Measurements from ENCODE around the gene KRTAP2-3.
A peak's percentile ranks its signal among the peaks of the same experiment; 100 is the strongest.
"Not testable (repeated sequence)": the region's sequence is repeated elsewhere in the genome, so short reads cannot be mapped to it uniquely, and the experiment has no call there.

KRTAP2-3 gene

DNA sequence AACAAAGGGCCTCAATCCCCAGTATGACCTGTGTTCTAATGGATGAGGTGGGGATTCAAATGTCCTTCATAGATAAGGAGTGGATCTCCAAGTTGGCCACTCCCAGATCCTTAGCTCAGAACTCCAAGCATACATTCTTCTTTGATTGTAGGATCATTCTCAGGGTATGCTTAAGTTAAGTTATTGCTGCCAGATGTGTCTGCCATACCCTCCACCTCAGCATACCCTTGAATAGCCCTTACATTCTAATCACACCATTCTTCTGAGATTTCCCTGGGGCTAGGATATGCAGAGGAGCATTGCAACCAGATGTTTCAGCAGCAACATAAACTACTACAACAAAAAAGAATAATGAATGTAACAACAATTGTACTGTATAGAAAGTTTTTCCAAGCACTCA lies 7.4 kb upstream of the KRTAP2-3 start:
- no peak for DNase-seq (ENCODE audit: low spot score)

DNA sequence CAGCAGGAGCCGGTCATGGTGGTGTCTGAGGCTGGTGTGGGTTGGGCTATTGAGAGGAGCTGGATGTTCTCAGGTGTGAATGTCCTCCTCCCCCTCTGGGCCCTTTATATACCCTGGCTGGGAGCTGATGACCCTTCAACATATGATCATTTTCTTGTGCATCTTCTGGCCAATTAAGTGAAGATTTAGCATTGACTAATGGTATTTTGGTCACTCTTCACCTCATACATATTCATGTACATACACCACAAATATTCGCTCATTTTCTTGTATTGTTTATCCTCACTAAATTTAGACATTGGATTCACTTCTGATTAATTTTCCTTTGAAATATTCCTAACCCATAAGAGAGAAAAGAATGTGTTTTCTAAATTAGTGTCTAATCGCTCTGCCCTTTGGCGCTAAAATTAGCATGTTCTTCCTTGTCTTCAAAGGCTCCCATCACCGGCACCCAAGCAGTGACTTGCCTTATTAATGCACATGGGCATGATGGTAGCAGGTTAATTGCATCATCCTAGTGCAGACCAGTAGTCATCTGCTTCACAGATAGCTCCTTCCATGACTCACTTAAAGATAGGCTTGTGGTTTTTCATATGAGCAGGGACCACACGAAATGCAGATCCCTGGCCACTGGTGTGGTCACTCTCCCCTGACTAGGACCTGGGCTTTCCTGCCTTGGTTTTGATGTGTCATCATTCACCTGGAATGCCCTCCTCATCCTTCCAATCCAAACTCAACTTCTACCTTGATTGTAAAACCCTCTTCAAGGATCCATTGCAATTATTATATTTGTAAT lies 6.1 kb upstream of the KRTAP2-3 start, which contains the start of gene KRTAP2-4:
TSS of gene KRTAP2-4 (minus strand) at position 51 of the 796 bp plus-strand sequence. CDS start at position 17, 34 bp downstream.
- DNase-seq (ENCODE audit: low spot score): peak; percentile 99

DNA sequence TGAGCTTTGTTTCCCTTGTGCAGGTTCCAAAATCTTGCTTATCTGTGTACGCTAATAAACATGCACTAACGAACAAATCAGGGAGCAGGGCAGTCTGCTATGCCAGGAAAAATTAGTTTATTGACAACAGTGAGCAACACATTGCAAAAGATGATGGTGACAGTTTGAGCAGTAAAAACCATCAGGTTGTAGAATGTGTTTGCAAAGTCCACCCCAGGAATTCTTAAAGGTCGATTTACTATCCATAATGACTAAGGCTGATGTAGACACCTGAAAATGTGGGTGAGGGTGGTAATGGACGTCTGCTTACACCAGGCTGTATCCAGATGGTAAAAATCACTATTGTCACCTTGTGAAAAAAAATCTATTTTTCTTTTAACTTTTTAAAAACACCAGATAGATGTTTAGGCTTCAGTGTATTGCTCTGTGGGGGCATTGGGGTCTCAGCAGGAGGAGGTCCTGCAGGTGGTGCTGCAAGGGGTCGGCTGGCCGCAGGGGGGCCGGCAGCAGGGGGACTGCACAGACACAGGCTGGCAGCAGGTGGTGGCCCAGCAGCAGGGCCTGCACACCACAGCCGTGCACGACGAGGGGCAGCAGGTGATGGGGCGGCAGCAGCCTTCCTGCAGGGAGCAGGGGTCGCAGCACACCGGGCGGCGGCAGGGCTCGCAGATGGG lies 5.2 kb upstream of the KRTAP2-3 start:
- DNase-seq (ENCODE audit: low spot score): peak; percentile 56

DNA sequence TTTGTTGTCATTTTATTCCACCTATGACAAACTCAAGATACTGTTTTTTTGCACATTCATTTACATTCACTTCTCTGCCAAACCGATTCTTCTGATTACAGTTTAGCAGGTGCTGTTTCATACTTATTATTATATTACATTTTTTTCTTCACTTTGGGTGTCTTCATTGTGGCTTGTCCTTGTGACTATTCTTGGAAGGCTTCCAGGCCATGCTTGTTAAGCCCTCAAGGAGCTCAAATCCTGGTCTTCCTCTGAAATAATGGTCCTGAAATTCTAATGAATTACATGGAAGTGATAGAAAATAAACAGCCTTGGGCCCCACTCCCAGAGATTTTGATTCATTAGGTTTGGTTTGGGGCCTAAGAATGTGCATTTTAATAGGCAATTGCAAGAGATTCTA lies 4.4 kb upstream of the KRTAP2-3 start:
- no peak for DNase-seq (ENCODE audit: low spot score)

DNA sequence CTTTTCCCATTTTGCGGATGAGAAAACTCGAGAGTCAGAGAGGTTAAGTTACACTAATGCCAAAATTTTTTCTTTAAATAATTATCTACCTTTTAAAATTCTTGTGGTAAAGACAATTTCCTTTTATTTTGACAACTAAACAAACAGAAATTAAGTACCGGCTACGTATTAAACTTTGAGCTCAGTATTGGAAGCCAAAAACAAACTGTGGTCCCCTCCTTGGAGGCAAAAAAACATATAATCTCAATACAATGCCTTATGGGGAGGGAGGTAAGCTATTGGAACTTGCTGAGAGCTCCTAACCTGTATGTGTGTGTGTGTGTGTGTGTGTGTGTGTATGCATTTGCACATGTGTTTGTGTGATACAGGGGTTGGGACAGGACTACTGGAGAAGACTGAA lies 3.5 kb upstream of the KRTAP2-3 start:
- no peak for DNase-seq (ENCODE audit: low spot score)

DNA sequence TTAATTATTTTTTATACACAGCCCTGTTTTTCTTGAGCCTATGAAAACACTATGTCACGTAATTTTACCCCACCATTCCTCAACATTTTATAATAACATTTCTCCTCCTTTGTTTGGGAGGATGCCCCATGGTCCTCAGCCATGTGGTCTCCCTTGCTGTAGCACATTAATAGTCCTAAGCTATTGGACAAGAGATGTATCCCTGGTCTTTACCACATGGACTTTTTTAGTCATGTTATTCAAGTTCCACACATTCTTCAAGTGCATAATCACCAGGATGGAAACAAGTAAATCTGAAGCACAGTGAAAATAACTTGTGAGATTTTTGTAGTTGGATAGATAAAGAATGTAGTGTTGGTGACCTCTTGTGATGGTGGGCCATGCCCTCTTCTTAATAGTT lies 2.0 kb upstream of the KRTAP2-3 start:
- peak; percentile 97 for DNase-seq (ENCODE audit: low spot score)

DNA sequence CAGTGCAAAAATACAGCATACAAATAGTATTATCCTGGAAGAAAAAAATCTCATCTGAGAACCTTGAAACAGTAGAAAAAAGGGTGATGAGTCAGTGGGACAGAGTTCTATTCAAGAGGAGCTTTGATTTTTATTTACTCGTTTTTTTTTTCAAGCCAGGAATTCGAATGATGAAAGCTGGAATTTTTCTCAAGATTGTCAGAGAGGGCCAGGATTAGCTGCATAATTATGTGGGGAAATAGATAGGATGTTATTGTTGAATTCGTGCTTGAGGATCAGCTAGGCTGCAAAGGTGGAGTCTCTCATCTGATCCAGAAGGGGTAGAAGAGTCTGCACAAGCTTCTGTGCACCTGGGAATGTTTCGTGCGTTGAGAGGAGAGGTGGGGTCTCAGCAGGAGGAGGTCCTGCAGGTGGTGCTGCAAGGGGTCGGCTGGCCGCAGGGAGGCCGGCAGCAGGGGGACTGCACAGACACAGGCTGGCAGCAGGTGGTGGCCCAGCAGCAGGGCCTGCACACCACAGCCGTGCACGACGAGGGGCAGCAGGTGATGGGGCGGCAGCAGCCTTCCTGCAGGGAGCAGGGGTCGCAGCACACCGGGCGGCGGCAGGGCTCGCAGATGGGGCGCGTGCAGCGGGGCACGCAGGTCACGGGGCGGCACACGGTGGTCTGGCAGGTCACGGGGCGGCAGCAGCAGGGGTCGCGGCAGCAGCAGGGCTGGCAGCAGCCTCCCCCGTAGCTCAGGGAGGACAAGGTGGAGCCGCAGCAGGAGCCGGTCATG lies 450 bp downstream of the KRTAP2-3 start:
- peak; percentile 85 for DNase-seq (ENCODE audit: low spot score)

DNA sequence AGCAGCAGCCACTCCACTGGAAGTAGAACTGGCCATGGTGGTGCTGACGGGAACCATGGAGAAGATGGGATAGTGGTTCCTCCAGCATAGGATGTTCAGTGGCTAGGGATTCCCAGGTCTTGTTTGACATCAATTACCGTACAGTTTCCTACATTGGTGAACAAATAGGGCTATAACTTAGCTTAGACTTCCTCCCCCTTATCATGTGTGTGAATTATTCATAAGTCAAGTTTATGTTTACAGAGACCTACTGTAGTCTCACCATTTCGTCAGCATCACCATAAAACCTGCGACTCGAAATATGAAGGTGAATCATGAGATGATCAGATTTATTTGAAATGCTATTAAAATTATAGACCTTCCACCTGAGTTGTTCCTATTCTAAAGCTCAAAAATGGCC lies 1.2 kb downstream of the KRTAP2-3 start:
- DNase-seq (ENCODE audit: low spot score): peak; percentile 79

DNA sequence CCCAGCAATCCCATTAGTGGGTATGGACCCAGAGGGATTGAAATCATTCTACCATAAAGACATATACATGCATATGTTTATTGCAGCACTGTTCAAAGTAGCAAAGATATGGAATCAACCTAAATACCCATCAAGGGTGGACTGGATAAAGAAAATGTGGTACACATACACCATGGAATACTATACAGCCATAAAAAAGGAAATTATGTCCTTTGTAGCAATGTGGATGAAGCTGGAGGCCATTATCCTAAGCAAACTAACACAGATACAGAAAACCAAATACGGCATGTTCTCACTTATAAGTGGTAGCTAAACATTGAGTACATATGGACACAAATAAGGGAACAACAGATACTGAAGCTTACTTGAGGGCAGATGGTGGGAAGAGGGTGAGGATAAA lies 2.4 kb downstream of the KRTAP2-3 start:
- no peak for DNase-seq (ENCODE audit: low spot score)

DNA sequence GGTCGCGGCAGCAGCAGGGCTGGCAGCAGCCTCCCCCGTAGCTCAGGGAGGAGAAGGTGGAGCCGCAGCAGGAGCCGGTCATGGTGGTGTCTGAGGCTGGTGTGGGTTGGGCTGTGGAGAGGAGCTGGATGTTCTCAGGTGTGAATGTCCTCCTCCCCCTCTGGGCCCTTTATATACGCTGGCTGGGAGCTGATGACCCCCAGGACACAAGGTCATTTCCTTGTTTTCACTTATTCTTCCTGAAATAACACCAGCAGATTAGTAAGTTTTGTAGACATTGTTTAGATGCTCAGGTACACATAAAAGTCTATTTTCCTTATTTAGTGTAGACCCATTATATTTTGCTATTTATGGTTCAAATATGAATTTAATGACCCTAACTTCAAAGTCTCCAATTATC lies 4.8 kb downstream of the KRTAP2-3 start, which contains the start of gene KRTAP2-2:
TSS of gene KRTAP2-2 (minus strand) at position 101 of the 400 bp plus-strand sequence. CDS start at position 82, 19 bp downstream.
- not testable (repeated sequence) for DNase-seq (ENCODE audit: low spot score)

DNA sequence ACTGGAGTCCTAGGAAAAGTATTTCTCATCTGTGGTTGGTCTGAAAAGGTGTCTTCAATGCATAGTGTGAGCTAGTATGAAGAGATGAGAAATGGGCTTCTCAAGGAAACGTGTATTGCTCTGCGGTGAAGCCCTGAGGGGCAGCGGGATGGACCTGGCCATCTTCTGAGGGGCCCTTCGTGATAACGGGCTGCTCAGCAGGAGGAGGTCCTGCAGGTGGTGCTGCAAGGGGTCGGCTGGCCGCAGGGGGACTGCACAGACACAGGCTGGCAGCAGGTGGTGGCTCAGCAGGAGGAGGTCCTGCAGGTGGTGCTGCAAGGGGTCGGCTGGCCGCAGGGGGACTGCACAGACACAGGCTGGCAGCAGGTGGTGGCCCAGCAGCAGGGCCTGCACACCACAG lies 5.4 kb downstream of the KRTAP2-3 start:
- DNase-seq (ENCODE audit: low spot score): not testable (repeated sequence)

DNA sequence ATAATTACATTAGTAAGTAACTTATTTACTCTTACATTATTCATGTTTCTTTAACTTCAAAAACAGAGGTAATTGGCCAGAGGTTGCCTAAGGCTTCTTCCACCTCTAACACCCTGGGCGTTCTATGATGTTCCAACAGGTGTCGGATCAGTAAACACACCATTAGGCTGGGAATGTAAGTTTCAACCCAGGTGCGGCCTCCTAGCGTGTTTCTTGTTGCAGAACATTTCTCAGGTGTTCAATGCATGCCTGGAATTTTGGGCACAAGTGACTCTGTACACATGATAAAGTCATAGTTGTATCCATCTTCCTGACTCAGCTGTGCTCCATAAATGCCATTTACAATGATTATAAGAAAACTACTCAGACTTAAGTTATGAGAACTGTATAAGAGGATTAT lies 5.9 kb downstream of the KRTAP2-3 start:
- peak; percentile 84 for DNase-seq (ENCODE audit: low spot score)

DNA sequence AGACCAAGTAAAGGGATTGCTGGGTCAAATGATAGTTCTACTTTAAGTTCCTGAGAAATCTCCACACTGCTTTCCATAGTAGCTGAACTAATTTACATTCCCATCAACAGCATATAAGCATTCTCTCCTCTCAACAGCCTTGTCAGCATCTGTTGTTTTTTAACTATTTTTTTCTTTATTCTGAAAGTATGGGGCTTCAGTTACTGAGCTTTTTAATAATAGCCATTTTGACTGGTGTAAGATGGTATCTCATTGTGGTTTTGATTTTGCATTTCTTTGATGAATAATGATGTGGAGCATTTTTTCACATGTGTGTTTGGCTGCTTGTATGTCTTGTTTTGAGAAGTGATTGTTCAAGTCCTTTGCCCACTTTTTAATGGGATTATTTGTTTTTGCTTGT lies 7.3 kb downstream of the KRTAP2-3 start:
- no peak for DNase-seq (ENCODE audit: low spot score)

DNA sequence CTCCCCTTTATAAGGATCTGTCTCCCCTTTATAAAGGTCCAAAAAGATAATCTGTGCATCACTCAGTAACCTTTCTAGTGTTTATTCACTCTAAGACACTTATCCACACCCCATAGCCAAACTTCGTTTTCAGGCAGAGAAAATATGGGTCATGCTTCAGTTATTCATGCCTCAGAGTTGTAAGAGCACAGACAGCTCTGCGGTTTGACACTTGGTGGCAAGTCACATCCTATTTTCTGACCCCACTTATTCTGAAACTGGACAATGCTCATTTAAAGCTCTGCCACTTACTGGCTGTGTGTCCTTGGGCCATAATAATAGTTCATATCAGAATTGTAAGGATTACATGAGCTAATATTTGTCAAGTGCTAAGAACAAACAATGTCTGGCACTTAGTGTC lies 10.8 kb downstream of the KRTAP2-3 start:
- DNase-seq (ENCODE audit: low spot score): peak; percentile 81

DNA sequence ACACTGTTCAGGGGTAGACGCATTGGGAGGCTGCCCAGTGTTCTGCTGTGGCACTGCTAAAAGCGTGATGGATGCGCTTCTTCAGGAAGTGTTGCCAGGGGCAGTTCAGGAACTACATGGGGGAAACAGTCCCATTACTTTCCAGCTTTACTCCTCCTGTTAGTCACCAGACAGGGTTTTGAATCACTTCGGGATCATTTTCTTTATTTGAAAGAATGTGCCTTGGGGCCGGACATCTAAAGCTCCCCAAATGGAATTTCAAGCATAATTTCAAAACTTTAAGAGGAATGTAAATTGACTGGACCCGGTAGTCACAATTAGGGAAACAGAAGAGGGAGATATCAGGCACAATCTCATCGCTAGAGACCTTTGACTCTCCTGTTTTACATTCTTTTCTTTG lies 11.5 kb downstream of the KRTAP2-3 start:
- DNase-seq (ENCODE audit: low spot score): peak; percentile 64

DNA sequence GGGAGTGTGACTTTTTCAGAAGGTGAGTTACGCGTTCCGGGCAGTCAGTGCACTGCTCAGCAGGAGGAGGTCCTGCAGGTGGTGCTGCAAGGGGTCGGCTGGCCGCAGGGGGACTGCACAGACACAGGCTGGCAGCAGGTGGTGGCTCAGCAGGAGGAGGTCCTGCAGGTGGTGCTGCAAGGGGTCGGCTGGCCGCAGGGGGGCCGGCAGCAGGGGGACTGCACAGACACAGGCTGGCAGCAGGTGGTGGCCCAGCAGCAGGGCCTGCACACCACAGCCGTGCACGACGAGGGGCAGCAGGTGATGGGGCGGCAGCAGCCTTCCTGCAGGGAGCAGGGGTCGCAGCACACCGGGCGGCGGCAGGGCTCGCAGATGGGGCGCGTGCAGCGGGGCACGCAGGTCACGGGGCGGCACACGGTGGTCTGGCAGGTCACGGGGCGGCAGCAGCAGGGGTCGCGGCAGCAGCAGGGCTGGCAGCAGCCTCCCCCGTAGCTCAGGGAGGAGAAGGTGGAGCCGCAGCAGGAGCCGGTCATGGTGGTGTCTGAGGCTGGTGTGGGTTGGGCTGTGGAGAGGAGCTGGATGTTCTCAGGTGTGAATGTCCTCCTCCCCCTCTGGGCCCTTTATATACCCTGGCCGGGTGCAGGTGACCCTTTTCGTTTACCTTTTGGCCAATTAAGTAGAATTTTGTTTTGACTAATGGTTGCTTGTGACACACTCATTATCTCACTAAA lies 13.0 kb downstream of the KRTAP2-3 start, which contains the start of gene KRTAP2-1:
TSS of gene KRTAP2-1 (minus strand) at position 582 of the 731 bp plus-strand sequence. CDS start at position 533, 49 bp downstream.
- not testable (repeated sequence) for DNase-seq (ENCODE audit: low spot score)

DNA sequence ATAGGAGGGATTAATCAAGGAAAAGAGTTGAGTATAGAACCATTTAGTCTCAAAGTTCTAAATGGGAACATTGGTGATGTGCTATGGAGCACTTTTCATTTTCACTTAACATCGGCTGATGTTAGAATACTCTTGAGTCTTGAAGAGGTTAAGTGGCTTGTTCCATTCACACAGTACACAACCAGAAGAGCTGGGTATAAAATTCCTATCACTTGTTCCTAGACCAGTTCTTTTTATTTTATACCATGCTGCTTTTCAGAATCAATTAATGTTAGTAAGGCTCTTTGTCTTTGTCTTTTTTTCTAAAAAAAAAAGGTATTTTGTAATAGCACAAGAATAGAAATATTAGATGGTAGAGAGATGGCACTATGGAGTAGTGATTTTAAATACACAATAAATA lies 17.0 kb downstream of the KRTAP2-3 start:
- no peak for DNase-seq (ENCODE audit: low spot score)

DNA sequence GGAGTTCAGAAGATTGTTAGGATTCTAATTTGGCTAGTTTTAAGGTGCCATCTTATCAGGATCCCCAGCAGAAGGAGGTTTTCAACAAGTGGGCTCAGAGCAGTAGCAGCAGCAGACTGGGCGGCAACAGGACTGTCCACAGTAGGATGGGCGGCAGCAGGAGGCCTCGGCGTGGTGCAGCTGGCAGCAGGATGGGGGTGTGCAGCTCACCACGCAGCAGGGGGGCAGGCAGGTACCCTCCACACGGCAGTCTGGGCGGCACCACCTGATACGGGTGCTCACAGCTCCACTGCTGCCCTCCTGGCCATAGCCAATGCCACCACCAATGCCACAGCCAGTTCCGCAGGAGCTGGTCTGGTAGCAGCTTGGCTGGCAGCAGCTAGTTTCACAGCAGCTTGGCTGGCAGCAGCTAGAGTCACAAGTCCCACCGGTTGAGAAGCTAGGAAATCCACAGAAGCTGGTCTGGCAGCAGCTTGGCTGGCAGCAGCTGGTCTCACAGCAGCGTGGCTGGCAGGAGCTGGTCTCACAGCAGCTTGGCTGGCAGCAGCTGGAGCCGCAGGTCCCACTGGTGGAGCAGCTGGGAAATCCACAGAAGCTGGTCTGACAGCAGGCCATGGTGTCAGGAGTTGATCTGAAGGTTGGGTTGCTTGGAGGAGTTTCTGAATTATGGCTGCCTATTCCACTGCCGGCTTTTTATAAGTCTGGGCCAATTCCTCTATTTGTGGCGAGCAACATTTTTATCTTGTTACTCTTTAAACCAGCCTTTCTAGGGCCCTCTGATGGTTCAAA lies 18.9 kb downstream of the KRTAP2-3 start, which contains the start of gene KRTAP1-1:
TSS of gene KRTAP1-1 (minus strand) at position 668 of the 789 bp plus-strand sequence. CDS start at position 615, 53 bp downstream.
- peak; percentile 47 for DNase-seq (ENCODE audit: low spot score)

DNA sequence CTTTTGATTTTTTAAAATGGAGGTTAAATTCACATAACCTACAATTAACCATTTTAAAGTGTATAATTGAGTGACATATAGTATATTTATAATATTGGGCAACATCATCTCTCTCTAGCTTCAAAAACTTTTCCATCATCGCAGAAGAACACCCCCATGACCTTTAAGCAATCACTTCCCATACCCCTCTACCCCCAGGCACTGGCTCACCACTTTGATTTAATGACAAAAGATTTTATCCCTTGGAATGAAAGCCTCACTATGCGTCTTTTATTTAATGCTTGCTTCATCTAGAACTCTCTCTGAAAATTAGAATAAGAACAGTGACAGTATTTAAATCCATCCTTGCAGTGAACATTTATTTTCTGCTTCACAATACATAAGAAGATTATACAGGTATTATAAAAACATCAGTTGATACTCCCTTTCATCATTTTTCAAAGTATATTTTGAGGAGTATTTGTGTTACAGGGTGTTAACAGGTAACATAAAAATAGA lies 22.0 kb downstream of the KRTAP2-3 start:
- DNase-seq (ENCODE audit: low spot score): no peak

DNA sequence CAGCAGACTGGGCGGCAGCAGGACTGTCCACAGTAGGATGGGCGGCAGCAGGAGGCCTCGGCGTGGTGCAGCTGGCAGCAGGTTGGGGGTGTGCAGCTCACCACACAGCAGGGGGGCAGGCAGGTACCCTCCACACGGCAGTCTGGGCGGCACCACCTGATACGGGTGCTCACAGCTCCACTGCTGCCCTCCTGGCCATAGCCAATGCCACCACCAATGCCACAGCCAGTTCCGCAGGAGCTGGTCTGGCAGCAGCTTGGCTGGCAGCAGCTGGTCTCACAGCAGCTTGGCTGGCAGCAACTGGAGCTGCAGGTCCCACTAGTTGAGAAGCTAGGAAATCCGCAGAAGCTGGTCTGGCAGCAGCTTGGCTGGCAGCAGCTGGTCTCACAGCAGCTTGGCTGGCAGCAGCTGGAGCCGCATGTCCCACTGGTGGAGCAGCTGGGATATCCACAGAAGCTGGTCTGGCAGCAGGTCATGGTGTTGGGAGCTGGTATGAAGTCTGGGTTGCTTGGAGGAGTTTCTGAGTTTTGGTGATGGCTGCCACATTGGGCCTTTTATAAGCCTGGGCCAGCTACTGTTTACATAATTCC lies 25.5 kb downstream of the KRTAP2-3 start, which contains the start of gene KRTAP1-3:
TSS of gene KRTAP1-3 (minus strand) at position 529 of the 590 bp plus-strand sequence. CDS start at position 476, 53 bp downstream.
- DNase-seq (ENCODE audit: low spot score): not testable (repeated sequence)

All from kidney tubule cell (primary cell).